HG03060 (cell line): ENCODE data around the gene ADGRV1.
"Not testable (repeated sequence)": the region's sequence is repeated elsewhere in the genome, so short reads cannot be mapped to it uniquely, and the experiment has no call there.

Experiments used
- ATAC-seq: cut with Tn5 transposase; IDR thresholded peaks from one replicate; pipeline ENCODE4 v1.9.1; 2021; ENCODE audit warnings: low read depth, moderate number of reproducible peaks; ENCODE audit not compliant: unreplicated experiment

Gene ADGRV1

GRCh38 chr5:90593083-90593482 is 34.5 kb downstream of the ADGRV1 start:
- ATAC-seq: not testable (repeated sequence)

GRCh38 chr5:90595766-90596165 is 37.2 kb downstream of the ADGRV1 start:
- ATAC-seq: not testable (repeated sequence)

GRCh38 chr5:90598293-90598692 is 39.7 kb downstream of the ADGRV1 start:
- no peak for ATAC-seq

- ATAC-seq: not testable (repeated sequence)
Measured at GRCh38 chr5:90600307-90600706, 41.7 kb downstream of the ADGRV1 start.

GRCh38 chr5:90601468-90601867 is 42.9 kb downstream of the ADGRV1 start:
- ATAC-seq: no peak

- no peak for ATAC-seq
Measured at GRCh38 chr5:90602681-90603080, 44.1 kb downstream of the ADGRV1 start.

- no peak for ATAC-seq
Measured at GRCh38 chr5:90606539-90606938, 47.9 kb downstream of the ADGRV1 start.

- peak; percentile 93 for ATAC-seq
Measured at GRCh38 chr5:90612919-90613318, 54.3 kb downstream of the ADGRV1 start.

- ATAC-seq: no peak
Measured at GRCh38 chr5:90613459-90613858, 54.9 kb downstream of the ADGRV1 start.

GRCh38 chr5:90613918-90614504 is 55.4 kb downstream of the ADGRV1 start:
- ATAC-seq: no peak

- ATAC-seq: no peak
Measured at GRCh38 chr5:90615355-90615754, 56.8 kb downstream of the ADGRV1 start.

GRCh38 chr5:90618071-90618470 is 59.5 kb downstream of the ADGRV1 start:
- ATAC-seq: no peak

- ATAC-seq: not testable (repeated sequence)
Measured at GRCh38 chr5:90619762-90620161, 61.2 kb downstream of the ADGRV1 start.

- ATAC-seq: no peak
Measured at GRCh38 chr5:90621848-90622247, 63.3 kb downstream of the ADGRV1 start.

GRCh38 chr5:90626493-90626892 is 67.9 kb downstream of the ADGRV1 start:
- no peak for ATAC-seq

GRCh38 chr5:90628492-90628891 is 69.9 kb downstream of the ADGRV1 start:
- ATAC-seq: no peak

- ATAC-seq: no peak
Measured at GRCh38 chr5:90632791-90633190, 74.2 kb downstream of the ADGRV1 start.

GRCh38 chr5:90636948-90637347 is 78.4 kb downstream of the ADGRV1 start:
- ATAC-seq: no peak

- ATAC-seq: no peak
Measured at GRCh38 chr5:90637731-90638130, 79.1 kb downstream of the ADGRV1 start.

- no peak for ATAC-seq
Measured at GRCh38 chr5:90638878-90639277, 80.3 kb downstream of the ADGRV1 start.

- no peak for ATAC-seq
Measured at GRCh38 chr5:90640484-90641059, 82.0 kb downstream of the ADGRV1 start.

GRCh38 chr5:90641528-90641927 is 82.9 kb downstream of the ADGRV1 start:
- no peak for ATAC-seq
